ENCODE results near the gene ELN. TPM values are rescaled to one million over a fixed set of nuclear protein-coding genes. Genes with fewer than 3 reads are reported as not detected.

Gene ELN
- total and polyA plus RNA-seq, 2 experiments from 2014 or later: 37.7 to 58.1 TPM

DNA sequence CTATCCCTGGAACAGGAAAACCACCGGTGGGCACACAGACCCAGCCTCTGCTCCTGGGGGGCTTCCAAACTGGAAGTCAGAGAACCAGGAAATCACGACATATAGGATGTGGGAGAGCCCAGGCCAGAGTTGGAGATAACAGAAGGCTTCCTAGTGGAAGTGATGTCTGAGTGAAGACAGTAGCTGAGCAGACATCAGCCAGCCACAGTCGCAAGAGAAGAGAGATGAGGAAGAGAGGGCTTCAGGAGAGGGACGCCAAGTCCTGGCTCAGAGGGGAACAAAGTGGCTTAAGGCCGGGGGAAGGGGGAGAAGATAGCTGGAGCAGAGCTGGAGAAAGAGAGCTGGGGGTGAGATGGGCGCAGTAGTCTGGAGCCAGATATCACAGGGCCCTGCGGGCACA is 30.9 kb upstream of the ELN start:
- no peak for TF ChIP-seq EZH2phosphoT487 (IDR thresholded peaks at IDR 0.05; ENCODE audit: low read depth, severe bottlenecking, unreplicated experiment)
- no peak for TF ChIP-seq EZH2 (IDR thresholded peaks at IDR 0.05; ENCODE audit: borderline replicate concordance)
- TF ChIP-seq, protein P1, sequence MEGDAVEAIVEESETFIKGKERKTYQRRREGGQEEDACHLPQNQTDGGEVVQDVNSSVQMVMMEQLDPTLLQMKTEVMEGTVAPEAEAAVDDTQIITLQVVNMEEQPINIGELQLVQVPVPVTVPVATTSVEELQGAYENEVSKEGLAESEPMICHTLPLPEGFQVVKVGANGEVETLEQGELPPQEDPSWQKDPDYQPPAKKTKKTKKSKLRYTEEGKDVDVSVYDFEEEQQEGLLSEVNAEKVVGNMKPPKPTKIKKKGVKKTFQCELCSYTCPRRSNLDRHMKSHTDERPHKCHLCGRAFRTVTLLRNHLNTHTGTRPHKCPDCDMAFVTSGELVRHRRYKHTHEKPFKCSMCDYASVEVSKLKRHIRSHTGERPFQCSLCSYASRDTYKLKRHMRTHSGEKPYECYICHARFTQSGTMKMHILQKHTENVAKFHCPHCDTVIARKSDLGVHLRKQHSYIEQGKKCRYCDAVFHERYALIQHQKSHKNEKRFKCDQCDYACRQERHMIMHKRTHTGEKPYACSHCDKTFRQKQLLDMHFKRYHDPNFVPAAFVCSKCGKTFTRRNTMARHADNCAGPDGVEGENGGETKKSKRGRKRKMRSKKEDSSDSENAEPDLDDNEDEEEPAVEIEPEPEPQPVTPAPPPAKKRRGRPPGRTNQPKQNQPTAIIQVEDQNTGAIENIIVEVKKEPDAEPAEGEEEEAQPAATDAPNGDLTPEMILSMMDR (IDR thresholded peaks at IDR 0.05; ENCODE audit: poor library complexity): no peak
- H3K4me1 ChIP-seq (ENCODE audit: insufficient read depth): peaks cover 4% of the 10 kb centered on the region
- 86% methylated on average over 7 of the region's 7 CpGs for WGBS (ENCODE audit: low lambda C conversion rate, missing lambda C conversion rate)
- no peaks in the 10 kb centered on the region for H3K36me3 ChIP-seq (replicated peaks; ENCODE audit: insufficient read depth, low read depth)
- no peak overlapping the region for H3K4me3 ChIP-seq
- H3K9me2 ChIP-seq (replicated peaks; ENCODE audit: insufficient read depth): no peaks in the 10 kb centered on the region
- DNase-seq (ENCODE audit: low spot score): no peak
- no peak overlapping the region for H3K27ac ChIP-seq
- H4K20me1 ChIP-seq (ENCODE audit: insufficient read depth, poor library complexity, severe bottlenecking): no peaks in the 10 kb centered on the region
- H2AFZ ChIP-seq: no peak overlapping the region
- no peaks in the 10 kb centered on the region for H3K79me2 ChIP-seq
- no peaks in the 10 kb centered on the region for H3K27me3 ChIP-seq
- H3K9me3 ChIP-seq (ENCODE audit: low read depth): no peaks in the 10 kb centered on the region
- no peak overlapping the region for H3K4me2 ChIP-seq

DNA sequence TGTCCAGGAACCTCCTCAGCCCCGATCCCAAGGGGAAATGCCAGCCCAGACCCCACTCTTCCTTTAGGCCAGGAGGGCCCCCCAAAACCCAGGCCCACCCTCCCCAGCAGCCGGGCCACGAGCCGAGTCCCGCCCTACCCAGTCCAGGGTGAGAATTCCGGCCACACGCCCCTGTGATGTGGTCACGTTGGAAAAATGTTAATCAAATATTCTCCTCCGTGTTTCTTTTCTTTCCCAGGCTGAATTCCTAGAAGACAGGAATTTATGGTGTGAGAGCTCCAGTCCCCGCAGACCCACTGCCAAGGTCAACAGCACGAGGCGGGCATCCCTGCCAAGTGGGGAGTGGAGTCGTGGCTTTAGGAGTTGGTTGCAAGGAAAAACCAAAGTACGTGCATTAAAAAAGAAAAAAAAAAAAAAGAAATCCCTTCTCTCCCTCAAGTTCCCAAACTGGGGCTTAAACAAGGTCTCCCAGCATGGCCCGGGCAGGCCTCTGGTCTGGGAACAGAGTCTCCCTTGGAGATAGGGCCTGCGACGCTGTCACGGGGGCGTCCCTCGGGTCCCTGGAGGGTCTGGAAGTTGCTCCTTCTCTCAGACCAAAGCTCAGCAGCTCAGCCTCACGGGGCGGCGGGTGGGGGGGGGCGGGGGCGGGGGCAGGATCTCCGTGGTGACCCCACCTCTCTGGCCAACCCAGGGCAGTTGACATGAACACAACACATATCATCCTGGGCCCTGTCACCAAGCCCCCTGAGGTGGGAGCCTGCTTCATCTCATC is 28.1 kb upstream of the ELN start:
- WGBS (ENCODE audit: low lambda C conversion rate, missing lambda C conversion rate): 82% methylated on average over 26 of the region's 26 CpGs
- Histone ChIP-seq H3K27ac (no peak overlapping the region), H3K27me3 (no peaks in the 10 kb centered on the region), H4K20me1 (ENCODE audit: insufficient read depth, poor library complexity, severe bottlenecking) (no peaks in the 10 kb centered on the region), H3K4me2 (no peak overlapping the region), H3K9me2 (replicated peaks; ENCODE audit: insufficient read depth) (no peaks in the 10 kb centered on the region), H3K4me3 (no peak overlapping the region), H3K36me3 (replicated peaks; ENCODE audit: insufficient read depth, low read depth) (no peaks in the 10 kb centered on the region), H3K79me2 (no peaks in the 10 kb centered on the region), H3K9me3 (ENCODE audit: low read depth) (no peaks in the 10 kb centered on the region), H3K4me1 (ENCODE audit: insufficient read depth) (peaks cover 4% of the 10 kb centered on the region), H2AFZ (no peak overlapping the region)
- DNase-seq (ENCODE audit: low spot score): no peak
- no peak for TF ChIP-seq EZH2phosphoT487 (IDR thresholded peaks at IDR 0.05; ENCODE audit: low read depth, severe bottlenecking, unreplicated experiment)
- no peak for TF ChIP-seq EZH2 (IDR thresholded peaks at IDR 0.05; ENCODE audit: borderline replicate concordance)
- TF ChIP-seq, protein P1 (IDR thresholded peaks at IDR 0.05; ENCODE audit: poor library complexity): no peak

DNA sequence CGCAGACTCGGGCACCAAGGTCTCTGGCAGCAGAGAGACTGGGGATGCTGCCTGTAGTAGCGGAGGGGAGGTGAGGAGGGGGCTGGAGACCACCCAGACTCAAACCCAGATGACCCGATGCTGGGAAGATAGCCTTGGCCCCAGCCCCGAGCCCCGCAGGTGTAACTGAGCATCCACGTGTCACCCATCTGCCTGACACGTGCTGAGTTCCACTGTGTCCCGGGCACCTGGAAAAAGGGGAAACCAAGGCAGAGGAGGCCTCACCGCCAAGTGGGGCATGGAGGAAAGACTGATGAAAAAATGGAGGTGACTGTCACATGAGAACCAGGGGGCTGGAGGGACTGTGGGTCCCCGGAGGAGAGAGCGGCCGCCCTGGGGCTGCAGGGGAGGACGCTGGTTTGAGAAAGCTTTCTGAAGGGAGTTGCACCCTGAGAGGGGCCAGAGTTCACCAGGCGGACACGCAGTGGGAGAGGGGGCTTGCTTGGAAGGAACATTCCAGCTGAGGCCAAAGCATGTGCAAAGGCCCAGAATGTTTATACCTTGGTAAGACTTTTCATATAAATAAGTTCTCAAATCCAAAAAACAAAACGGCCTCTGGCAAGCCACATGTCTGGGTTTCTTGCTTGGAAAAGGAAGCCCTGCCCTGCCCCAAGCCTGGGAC is 27.4 kb upstream of the ELN start:
- H3K36me3 ChIP-seq (replicated peaks; ENCODE audit: insufficient read depth, low read depth): no peaks in the 10 kb centered on the region
- H3K79me2 ChIP-seq: no peaks in the 10 kb centered on the region
- H3K4me3 ChIP-seq: no peak overlapping the region
- WGBS (ENCODE audit: low lambda C conversion rate, missing lambda C conversion rate): 90% methylated on average over 17 of the region's 17 CpGs
- H3K27ac ChIP-seq: no peak overlapping the region
- H4K20me1 ChIP-seq (ENCODE audit: insufficient read depth, poor library complexity, severe bottlenecking): no peaks in the 10 kb centered on the region
- DNase-seq (ENCODE audit: low spot score): no peak
- no peaks in the 10 kb centered on the region for H3K9me2 ChIP-seq (replicated peaks; ENCODE audit: insufficient read depth)
- TF ChIP-seq, protein P1 (IDR thresholded peaks at IDR 0.05; ENCODE audit: poor library complexity): no peak
- TF ChIP-seq EZH2phosphoT487 (IDR thresholded peaks at IDR 0.05; ENCODE audit: low read depth, severe bottlenecking, unreplicated experiment): no peak
- TF ChIP-seq EZH2 (IDR thresholded peaks at IDR 0.05; ENCODE audit: borderline replicate concordance): no peak
- H3K4me2 ChIP-seq: no peak overlapping the region
- peaks cover 4% of the 10 kb centered on the region for H3K4me1 ChIP-seq (ENCODE audit: insufficient read depth)
- no peaks in the 10 kb centered on the region for H3K27me3 ChIP-seq
- H3K9me3 ChIP-seq (ENCODE audit: low read depth): no peaks in the 10 kb centered on the region
- no peak overlapping the region for H2AFZ ChIP-seq

Measured in hepatocyte (in vitro differentiated cells).